Posterior vena cava (tissue), 2 donors: ENCODE measurements around the gene TAOK3. TPM values are rescaled to one million over a fixed set of nuclear protein-coding genes. Genes with fewer than 3 reads are reported as not detected.
"Not testable (repeated sequence)": the region's sequence is repeated elsewhere in the genome, so short reads cannot be mapped to it uniquely, and the experiment has no call there.

Source experiments
- DNase-seq: peaks from one replicate; pipeline ENCODE4 v3.0.0-alpha.2; 2020; ENCODE audit warnings: low spot score
- intact Hi-C, 2 donors: fragments of 100-400 bp; cut with DNase I; formaldehyde crosslinking; loops; one replicate each; pipeline versions ENCODE4 v1.14.1 to v1.14.2; 2022 to 2023
- total RNA-seq, 2 donors: library from RNA; stranded (reverse); fragmentation: NEBNext Ultra II Directional; extraction: Animal tissue kit (Norgen Biotek cat#: 25700); gene quantifications; one replicate each; pipeline ENCODE4 v1.2.1, GENCODE V29; 2021
- donor health status: DM: yes; HTN: yes; CAD: no.
- donor health status: DM: yes; HTN: yes; CAD: no.

Gene TAOK3
- total RNA-seq, 2 donors from 2014 or later = 27.9 to 31.8 TPM

- DNase-seq = no peak
- intact Hi-C loops = loop anchor here (5.0 to 10.0 kb wide), 2 partner anchors 189 to 191 kb away; partner anchors contain the start of genes TAOK3 (in 2 of the 2) and SUDS3 (in 1 of the 2)
Observed at GRCh38 chr12:118183711-118184110, 189.0 kb downstream of the TAOK3 start.

GRCh38 chr12:118183155-118183554 lies 189.6 kb downstream of the TAOK3 start:
- intact Hi-C loops = loop anchor here (5.0 to 10.0 kb wide), 2 partner anchors 189 to 192 kb away; partner anchors contain the start of genes TAOK3 (in 2 of the 2) and SUDS3 (in 1 of the 2)
- DNase-seq = no peak

- intact Hi-C loops = no loop called here
- DNase-seq = no peak
Observed at GRCh38 chr12:118175823-118176447, 196.8 kb downstream of the TAOK3 start.

GRCh38 chr12:118166946-118167345 lies 205.8 kb downstream of the TAOK3 start:
- intact Hi-C loops = no loop called here
- DNase-seq = no peak

GRCh38 chr12:118164798-118165486 lies 207.8 kb downstream of the TAOK3 start:
- DNase-seq = no peak
- intact Hi-C loops = no loop called here

GRCh38 chr12:118160536-118160935 lies 212.2 kb downstream of the TAOK3 start:
- DNase-seq = no peak

GRCh38 chr12:118151755-118152154 lies 221.0 kb downstream of the TAOK3 start:
- intact Hi-C loops = no loop called here
- no peak for DNase-seq

More at GRCh38 chr12:118160536-118160935, 212.2 kb downstream of the TAOK3 start:
- intact Hi-C loops = no loop called here

- intact Hi-C loops = no loop called here
- no peak for DNase-seq
Observed at GRCh38 chr12:118150625-118151024, 222.1 kb downstream of the TAOK3 start.

GRCh38 chr12:118148287-118148686 lies 224.4 kb downstream of the TAOK3 start:
- DNase-seq = no peak
- intact Hi-C loops = no loop called here

GRCh38 chr12:118145798-118146156 lies 226.9 kb downstream of the TAOK3 start:
- intact Hi-C loops = no loop called here
- DNase-seq = no peak

- intact Hi-C loops = no loop called here
Observed at GRCh38 chr12:118145113-118145797, 227.5 kb downstream of the TAOK3 start.

GRCh38 chr12:118144499-118144898 lies 228.2 kb downstream of the TAOK3 start:
- intact Hi-C loops = no loop called here
- DNase-seq = no peak

More at GRCh38 chr12:118145113-118145797, 227.5 kb downstream of the TAOK3 start:
- no peak for DNase-seq

- intact Hi-C loops = no loop called here
- DNase-seq = no peak
Observed at GRCh38 chr12:118140825-118141224, 231.9 kb downstream of the TAOK3 start.

GRCh38 chr12:118137148-118137678 lies 235.5 kb downstream of the TAOK3 start:
- DNase-seq = no peak
- intact Hi-C loops = no loop called here

GRCh38 chr12:118136559-118137003 lies 236.1 kb downstream of the TAOK3 start:
- DNase-seq = peak; percentile 89
- intact Hi-C loops = no loop called here

GRCh38 chr12:118135788-118136558 lies 236.7 kb downstream of the TAOK3 start, which contains the start of gene PEBP1:
PEBP1 (plus strand) TSS chr12:118136124; CDS start chr12:118136210, 86 bp downstream.
- intact Hi-C loops = no loop called here
- peak; percentile 98 for DNase-seq

GRCh38 chr12:118129436-118129835 lies 243.3 kb downstream of the TAOK3 start:
- DNase-seq, intact Hi-C loops: not testable (repeated sequence)

- DNase-seq = no peak
- intact Hi-C loops = no loop called here
Observed at GRCh38 chr12:118127867-118128266, 244.8 kb downstream of the TAOK3 start.

GRCh38 chr12:118126119-118126757 lies 246.5 kb downstream of the TAOK3 start:
- intact Hi-C loops = no loop called here
- no peak for DNase-seq
